ENCODE measurements around the gene GMDS.

DNA sequence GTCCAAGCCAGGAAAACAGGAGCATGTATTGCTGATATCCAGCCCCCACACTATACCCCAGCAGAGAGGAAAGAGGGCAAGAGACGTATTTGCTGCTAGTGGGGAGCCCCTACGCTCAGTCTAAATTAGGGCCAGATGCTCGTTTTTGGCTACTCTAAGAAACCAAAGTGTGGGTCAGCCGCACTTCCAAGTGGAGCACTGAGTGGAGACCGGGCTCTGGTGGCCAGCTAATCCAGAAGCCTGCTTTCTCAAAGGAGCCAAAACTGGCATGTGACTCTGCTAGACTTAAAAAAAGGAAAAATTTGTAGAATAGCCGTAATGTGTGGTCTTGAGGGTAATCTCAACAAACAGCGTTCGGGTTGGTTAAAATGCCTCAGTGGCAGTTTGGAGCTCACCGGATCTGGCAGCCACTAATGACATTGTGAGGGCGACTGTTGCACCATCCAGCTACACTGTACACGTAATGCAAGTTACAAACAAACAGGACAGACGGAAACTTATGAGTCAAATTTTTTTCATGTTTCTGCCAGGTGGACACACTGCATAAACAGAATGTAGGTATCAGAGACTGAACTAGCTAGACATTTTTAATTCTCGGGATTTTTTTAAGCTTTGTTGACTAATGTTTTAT is 404.8 kb downstream of the GMDS start:
- TF ChIP-seq, protein P1, sequence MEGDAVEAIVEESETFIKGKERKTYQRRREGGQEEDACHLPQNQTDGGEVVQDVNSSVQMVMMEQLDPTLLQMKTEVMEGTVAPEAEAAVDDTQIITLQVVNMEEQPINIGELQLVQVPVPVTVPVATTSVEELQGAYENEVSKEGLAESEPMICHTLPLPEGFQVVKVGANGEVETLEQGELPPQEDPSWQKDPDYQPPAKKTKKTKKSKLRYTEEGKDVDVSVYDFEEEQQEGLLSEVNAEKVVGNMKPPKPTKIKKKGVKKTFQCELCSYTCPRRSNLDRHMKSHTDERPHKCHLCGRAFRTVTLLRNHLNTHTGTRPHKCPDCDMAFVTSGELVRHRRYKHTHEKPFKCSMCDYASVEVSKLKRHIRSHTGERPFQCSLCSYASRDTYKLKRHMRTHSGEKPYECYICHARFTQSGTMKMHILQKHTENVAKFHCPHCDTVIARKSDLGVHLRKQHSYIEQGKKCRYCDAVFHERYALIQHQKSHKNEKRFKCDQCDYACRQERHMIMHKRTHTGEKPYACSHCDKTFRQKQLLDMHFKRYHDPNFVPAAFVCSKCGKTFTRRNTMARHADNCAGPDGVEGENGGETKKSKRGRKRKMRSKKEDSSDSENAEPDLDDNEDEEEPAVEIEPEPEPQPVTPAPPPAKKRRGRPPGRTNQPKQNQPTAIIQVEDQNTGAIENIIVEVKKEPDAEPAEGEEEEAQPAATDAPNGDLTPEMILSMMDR (IDR thresholded peaks at IDR 0.05), result no peak
- TF ChIP-seq POLR2A (IDR thresholded peaks at IDR 0.05) (no peak), EP300 (IDR thresholded peaks at IDR 0.05) (no peak)

All from ovary (tissue), 3 donors.